HG02884 (cell line): ENCODE measurements around the gene RUFY2.
"Not testable (repeated sequence)": the region's sequence is repeated elsewhere in the genome, so short reads cannot be mapped to it uniquely, and the experiment has no call there.

ENCODE experiments used
- ATAC-seq: cut with Tn5 transposase; IDR thresholded peaks from one replicate; pipeline ENCODE4 v1.9.1; 2021; ENCODE audit warnings: mild to moderate bottlenecking, moderate library complexity; ENCODE audit not compliant: unreplicated experiment

RUFY2 gene

GRCh38 chr10:68329506-68329861, 77.6 kb downstream of the RUFY2 start:
- ATAC-seq = no peak

GRCh38 chr10:68327889-68328786, 78.9 kb downstream of the RUFY2 start:
- no peak for ATAC-seq

DNA sequence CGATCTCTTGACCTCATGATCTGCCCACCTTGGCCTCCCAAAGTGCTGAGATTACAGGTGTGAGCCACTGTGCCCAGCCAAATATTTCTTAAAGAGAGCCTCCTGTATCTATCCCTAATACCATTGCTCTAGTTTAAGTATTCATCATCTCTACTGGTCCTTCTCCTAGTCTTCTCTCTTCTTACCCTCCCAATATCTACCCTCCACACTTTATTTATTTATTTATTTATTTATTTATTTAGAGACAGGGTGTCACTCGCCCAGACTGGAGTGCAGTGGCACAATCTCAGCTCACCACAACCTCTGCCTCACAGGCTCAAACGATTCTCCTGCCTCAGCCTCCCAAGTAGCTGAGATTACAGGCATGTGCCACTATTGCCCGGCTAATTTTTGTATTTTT, 82.7 kb downstream of the RUFY2 start:
- ATAC-seq = not testable (repeated sequence)

DNA sequence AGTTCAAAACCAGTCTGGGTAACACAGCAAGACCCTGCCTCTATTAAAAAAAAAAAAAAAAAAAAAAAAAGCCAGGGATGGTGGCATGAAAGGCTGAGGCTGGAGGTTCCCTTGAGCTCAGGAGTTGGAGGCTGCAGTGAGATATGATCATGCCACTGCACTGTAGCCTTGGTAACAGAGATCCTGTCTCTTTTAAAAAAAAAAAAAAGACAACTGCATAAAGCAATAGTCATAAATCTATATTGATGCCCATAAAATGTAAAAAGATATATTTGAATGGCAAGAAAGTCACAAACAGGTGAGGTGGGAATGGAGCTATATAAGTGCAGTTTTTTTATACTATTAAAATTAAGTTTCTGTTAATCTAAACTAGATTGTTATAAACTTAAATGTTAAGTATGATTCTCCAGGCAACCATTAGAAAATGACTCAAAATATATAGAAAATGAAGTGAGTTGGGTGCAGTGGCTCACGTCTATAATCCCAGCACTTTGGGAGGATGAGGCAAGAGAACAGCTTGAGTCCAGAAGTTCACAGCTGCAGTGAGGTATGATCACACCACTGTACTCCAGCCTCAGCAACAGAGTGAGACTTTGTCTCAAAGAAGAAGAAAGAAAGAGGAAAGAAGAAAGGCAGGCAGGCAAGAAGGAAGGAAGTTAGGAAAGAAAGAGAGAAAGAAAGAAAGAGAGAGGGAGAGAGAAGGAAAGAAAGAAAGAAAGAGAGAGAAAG, 88.6 kb downstream of the RUFY2 start:
- no peak for ATAC-seq

DNA sequence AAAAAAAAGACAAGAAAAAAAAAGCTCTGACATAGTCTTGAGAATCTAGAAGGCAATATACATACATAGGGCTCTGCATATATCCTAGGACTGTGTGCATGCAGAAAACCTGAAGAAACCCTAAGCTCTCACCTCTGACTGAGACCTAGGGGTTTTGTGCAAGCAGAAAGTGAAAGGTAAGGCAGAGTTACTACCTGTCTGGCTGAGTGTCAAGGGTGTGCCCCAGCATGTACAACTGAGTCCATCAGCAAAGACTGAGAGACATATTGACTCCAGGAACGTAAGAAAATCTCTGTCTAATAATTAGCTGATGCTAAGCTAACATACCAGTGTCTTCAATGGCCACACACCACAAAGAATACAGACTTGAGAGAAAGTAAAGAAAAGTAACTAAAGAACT, 91.5 kb downstream of the RUFY2 start:
- no peak for ATAC-seq

- not testable (repeated sequence) for ATAC-seq
These were observed 92.1 kb downstream of the RUFY2 start for GRCh38 chr10:68314930-68315329.

DNA sequence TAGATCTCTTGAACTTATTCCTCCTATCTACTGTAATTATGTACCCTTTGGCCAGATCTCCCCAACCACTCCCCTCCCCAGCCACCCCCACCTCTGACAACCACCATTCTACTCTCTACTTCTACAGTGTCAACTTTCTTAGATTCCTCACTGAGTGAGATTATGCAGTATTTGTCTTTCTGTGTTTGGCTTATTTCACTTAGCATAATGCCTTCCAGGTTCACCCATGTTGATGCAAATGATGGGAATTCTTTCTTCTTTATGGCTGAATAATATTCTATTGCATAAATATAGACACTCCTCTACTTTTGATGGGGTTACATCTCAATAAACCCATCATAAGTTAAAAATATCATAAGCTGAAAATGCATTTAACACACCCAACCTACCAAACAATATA, 96.5 kb downstream of the RUFY2 start:
- ATAC-seq = no peak

- no peak for ATAC-seq
These were observed 101.2 kb downstream of the RUFY2 start for GRCh38 chr10:68305854-68306253.

GRCh38 chr10:68303849-68304412, 103.1 kb downstream of the RUFY2 start:
- no peak for ATAC-seq

GRCh38 chr10:68302871-68303270, 104.2 kb downstream of the RUFY2 start:
- no peak for ATAC-seq

GRCh38 chr10:68302503-68302823, 104.6 kb downstream of the RUFY2 start:
- no peak for ATAC-seq

DNA sequence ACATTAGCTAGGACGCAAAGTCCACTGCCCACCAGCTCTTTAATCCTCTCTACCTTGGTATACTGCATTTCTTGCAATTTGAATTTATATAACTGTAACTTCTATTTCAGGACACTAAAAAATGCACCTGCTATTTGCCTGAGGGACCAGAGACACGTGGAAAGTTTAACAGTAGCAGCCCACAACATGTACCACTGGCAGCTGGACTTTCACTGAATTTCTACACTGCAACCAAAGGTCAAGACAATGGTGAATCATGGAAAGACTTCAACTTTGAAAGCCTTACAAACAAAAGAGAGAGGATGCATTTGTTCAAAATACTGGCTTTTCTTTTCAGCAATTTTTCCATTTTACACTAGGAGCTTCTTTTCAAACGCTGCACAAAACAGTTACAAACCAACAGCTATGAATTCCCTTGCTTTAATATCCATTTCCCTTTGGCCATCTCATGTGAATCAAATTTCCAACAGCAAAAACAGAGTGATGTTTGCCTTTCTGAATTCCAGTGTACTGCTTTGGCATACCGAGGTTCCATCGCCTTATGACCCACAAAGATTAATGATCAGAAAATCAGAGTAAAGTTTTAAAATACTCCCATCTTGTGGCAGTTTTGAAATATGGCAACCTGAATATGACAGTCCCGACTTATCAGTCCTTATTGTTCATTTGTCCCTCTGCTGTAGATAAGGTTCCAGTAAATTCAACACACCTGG, 105.1 kb downstream of the RUFY2 start:
- ATAC-seq = peak; percentile 54

DNA sequence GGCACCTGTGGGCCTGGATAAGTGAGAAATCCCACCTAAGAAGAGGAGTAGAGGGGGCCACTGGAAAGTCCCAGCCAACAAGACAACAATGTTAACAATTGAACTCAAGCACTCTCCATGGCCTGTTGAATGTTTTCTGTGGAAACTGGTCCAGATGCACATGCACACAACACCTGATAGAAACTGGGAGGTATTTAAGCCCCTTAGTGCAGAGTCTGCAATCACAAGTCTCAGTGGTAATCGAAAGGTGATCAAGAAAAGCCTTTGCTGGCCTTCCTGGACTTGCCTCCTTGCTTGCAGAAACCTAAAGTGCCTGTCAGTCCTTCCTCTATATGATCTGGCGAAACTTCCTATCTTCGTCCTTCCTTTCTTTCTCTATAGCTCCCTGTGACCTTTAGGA, 105.8 kb downstream of the RUFY2 start:
- no peak for ATAC-seq

DNA sequence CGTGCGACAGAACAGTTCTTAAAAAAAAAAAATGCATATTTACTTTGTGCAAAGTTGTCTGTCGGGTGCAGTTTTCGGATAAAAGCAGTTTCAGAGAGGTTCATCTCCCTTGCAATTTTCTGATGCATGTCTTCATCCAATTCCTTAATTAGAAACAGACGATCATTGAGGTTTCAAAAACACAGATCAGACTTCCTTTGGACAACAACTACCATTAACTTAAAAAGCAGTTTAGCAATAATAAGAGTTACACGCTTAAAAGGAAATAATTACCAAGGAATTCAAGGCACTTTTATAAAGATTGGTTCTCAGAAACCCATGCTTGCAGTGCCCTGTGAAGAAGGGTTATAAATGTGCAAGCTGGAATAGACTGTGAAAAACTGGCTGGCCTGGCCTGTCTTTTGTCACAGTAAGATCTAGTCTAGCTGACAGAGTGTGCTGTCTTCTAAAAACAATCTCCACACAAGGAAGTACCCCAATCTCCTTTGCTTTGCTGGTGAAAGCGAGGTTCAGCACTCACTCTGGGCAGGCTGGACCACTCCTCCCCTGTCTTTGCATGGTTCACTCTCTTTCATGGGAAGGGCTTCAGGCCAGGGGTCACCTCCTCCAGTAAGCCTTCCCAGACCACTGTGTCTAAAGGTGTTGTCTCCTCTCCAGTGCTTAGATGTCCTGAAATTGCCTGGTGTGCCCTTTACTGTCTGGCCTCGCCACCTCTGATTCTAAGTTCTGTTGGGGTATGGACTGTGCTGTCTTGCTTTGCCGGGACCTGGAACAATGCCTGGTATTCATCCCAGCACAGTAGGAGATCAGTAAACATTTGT, 110.0 kb downstream of the RUFY2 start:
- no peak for ATAC-seq
